C4-2B (cell line): ENCODE data around the gene BMP7.

Experiments
- H3K27ac ChIP-seq: fragments of 450-650 bp; 2 replicates; pipeline ENCODE4 v1.5.1; 2017
- ZFX ChIP-seq: fragments of 450-650 bp; IDR thresholded peaks from 2 replicates; pipeline ENCODE4 v1.6.1; 2017
- TF ChIP-seq, protein P1 (sequence below): fragments of 450-650 bp; conservative IDR thresholded peaks from 2 replicates; pipeline ENCODE4 v1.5.1; 2017; ENCODE audit warnings: mild to moderate bottlenecking

Gene BMP7

DNA sequence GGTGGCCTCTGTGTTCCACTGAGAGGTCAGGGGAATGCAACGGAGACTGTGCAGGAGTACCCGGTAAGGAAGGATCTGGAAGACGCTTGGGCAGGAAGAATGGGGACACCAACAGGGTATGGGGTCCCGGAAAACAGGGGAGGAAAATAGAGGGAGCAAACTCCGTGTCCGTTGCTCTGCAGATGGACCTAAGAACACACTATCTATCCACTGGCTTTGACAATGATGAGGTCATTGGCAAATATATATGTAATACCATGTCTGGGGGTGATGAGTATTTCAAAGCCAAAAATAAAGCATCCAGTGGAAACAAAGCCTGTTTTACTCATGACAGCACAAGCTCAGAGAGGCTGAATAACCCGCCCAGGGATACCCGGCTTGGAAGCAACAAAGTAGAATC lies 80.2 kb downstream of the BMP7 start:
- no peak for TF ChIP-seq ZFX
- TF ChIP-seq, protein P1, sequence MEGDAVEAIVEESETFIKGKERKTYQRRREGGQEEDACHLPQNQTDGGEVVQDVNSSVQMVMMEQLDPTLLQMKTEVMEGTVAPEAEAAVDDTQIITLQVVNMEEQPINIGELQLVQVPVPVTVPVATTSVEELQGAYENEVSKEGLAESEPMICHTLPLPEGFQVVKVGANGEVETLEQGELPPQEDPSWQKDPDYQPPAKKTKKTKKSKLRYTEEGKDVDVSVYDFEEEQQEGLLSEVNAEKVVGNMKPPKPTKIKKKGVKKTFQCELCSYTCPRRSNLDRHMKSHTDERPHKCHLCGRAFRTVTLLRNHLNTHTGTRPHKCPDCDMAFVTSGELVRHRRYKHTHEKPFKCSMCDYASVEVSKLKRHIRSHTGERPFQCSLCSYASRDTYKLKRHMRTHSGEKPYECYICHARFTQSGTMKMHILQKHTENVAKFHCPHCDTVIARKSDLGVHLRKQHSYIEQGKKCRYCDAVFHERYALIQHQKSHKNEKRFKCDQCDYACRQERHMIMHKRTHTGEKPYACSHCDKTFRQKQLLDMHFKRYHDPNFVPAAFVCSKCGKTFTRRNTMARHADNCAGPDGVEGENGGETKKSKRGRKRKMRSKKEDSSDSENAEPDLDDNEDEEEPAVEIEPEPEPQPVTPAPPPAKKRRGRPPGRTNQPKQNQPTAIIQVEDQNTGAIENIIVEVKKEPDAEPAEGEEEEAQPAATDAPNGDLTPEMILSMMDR: no peak
- H3K27ac ChIP-seq: no peak overlapping the region

DNA sequence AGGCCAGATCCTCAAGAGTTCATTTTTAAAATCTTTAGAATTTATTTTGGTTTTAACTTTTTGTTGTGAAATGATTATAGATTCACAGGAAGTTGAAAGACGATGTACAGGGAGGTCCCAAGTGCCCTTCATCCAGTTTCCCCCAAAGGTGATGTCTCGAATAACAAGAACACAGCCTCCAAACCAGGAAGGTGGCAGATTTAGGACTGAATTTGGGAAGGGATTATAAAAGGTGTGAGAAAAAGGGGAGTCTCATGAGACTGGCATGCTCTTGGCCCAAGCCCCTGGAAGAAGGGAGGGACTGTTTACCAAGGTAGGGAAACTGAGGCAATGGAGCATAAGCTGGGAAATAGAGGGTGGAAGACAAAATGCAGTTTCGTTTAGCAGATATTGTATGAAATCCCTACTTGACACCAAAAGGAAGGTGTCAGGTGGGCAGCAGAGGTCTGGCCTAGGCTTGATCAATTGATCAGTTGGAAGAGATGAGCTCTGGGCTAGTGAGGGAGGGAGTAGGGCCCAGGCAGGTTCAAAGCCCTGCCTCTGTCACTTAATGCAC lies 81.2 kb downstream of the BMP7 start:
- TF ChIP-seq ZFX: no peak
- TF ChIP-seq, protein P1: no peak
- H3K27ac ChIP-seq: no peak overlapping the region

DNA sequence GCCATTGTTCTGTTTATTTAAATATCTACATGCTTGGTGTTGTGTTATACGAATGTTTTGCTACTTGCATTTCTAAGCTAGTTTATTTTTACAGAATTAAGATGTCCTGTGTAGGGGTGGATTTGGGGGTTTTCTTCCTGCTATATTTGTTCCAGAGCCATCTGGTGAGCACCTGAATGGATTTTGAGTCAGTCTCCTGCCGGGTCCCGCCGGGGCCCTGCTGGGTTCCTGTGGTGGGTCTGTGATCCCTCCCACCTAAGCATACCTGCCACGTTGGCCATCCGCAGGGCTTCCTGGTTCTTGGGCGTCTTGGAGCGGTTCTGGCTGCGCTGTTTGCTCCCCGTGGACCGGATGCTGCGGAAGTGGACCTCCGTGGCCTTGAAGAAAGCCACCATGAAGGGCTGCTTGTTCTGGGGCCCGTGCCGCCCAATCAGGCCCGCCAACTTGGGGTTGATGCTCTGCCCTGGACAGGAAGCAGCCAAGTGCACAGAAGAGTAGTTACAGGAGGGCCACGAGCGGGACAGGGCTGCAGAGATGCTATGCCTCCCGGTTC lies 82.9 kb downstream of the BMP7 start:
- TF ChIP-seq, protein P1: no peak
- TF ChIP-seq ZFX: no peak
- H3K27ac ChIP-seq: no peak overlapping the region

DNA sequence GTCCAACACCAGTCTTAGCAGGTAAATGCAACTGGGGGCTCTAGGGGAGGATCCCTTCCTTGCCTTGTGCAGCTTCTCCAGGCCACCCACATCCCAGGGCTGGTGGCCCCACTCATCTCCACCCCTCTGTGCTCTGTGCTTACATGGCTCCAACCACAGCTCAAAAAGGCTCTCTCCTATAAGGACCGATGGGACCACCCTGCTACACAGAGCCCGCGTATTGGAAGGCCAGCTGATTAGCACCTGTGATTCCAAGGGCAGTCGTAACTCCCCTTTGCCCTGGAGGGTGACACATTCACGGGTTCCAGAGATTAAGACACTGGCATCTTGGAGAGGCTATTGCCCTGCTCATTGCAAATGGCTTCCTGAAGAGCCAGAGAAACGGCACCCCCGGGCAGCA lies 84.8 kb downstream of the BMP7 start:
- H3K27ac ChIP-seq: no peak overlapping the region
- TF ChIP-seq, protein P1: no peak
- no peak for TF ChIP-seq ZFX

DNA sequence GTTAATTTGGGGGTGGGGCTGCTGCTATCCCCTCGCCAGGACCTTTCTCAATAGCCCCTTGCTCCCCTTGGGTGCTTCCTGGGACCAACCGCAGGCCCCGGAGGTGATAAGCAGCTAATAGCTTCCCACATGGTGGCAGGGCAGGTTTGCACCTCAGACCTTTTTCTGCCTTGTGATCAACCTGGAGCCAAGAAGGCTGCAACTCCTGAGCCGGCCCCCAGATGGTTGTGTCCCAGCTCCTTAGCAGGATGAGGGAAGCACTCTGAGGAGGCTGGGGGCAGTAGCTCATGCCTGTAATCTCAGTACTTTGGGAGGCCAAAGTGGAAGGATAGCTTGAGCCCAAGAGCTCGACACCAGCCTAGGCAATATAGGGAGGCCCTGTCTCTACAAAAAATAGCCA lies 85.5 kb downstream of the BMP7 start:
- no peak overlapping the region for H3K27ac ChIP-seq
- TF ChIP-seq ZFX: no peak
- TF ChIP-seq, protein P1: no peak

DNA sequence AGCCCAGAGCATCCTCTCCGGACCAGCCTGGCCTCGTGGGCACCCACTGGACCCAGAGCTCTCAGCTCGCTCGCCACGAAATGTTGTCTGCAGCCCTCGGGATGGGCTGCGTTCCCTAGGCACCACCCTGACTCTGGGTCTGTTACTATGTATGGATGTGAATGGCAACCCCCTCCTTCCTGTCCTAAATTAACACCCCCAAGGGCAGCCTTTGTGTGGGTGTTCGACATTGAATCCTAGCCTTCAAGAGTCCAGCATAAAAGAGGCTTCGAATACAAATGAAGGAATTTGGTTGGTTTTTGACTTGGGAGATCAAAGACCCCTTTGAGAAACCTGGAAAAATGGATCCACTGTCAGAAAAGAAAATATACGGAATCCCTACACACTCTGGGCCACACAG lies 86.1 kb downstream of the BMP7 start:
- H3K27ac ChIP-seq: no peak overlapping the region
- no peak for TF ChIP-seq ZFX
- TF ChIP-seq, protein P1: no peak

DNA sequence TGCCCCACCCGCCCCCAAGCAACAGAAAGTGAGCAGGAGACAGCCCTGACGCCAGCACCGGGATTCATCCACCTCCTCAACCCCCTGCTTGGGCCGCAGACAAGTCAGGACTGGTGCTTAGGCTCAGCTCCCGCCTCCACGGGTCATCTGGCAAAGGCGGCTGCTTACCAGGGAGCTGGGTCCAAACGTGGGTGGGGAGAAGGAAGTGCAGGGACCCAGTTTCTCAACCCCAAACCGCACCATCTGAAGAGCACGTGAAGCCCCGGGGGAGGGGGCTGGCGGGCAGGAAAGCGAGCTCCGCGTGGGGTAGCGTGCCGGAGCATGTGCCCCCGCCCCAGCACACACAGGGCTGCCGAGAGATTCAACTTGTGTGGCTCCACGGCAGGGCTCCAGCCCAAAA lies 87.2 kb downstream of the BMP7 start:
- TF ChIP-seq ZFX: no peak
- TF ChIP-seq, protein P1: no peak
- H3K27ac ChIP-seq: no peak overlapping the region
